Measurements from ENCODE around the gene CNPPD1. TPM values are rescaled to one million over a fixed set of nuclear protein-coding genes. Genes with fewer than 3 reads are reported as not detected.

Gene CNPPD1
- total RNA-seq, 1 experiment from 2014 or later, result 33.9 TPM

GRCh38 chr2:219167997-219168396 is 8.7 kb downstream of the CNPPD1 start:
- intact Hi-C loops (cut with micrococcal nuclease), result no loop called here
- no TSS peak for BruUV-seq (replicated peaks)
- ChIA-PET CTCF (interaction anchor here (9.3 kb wide), 1 partner anchor 9 kb away, joined by 82 read pairs; the partner anchor contains the start of gene NHEJ1), POLR2A (interaction anchor here (0.7 to 2.1 kb wide), 2 partner anchors 8 to 69 kb away, joined by 3 to 9 read pairs; partner anchors contain the start of gene CNPPD1)
- H3K9me3 Mint-ChIP-seq (ENCODE audit: unreplicated experiment), result no peaks in the 10 kb centered on the region
- H3K36me3 Mint-ChIP-seq (ENCODE audit: insufficient read depth, unreplicated experiment), result peaks cover 10% of the 10 kb centered on the region
- DNase-seq (ENCODE audit: unreplicated experiment), result no peak
- peaks cover 8% of the 10 kb centered on the region for H3K4me1 Mint-ChIP-seq (ENCODE audit: insufficient read depth, unreplicated experiment)
- no peak overlapping the region for H3K4me3 Mint-ChIP-seq (ENCODE audit: unreplicated experiment)
- no peak for TF ChIP-seq CTCF (IDR thresholded peaks at IDR 0.05; ENCODE audit: unreplicated experiment)
- H3K27ac Mint-ChIP-seq (ENCODE audit: low read depth, unreplicated experiment), result no peak overlapping the region
- no peaks in the 10 kb centered on the region for H3K27me3 Mint-ChIP-seq (ENCODE audit: insufficient read depth, unreplicated experiment)

GRCh38 chr2:219165058-219165911 is 11.4 kb downstream of the CNPPD1 start:
- peaks cover 8% of the 10 kb centered on the region for H3K4me1 Mint-ChIP-seq (ENCODE audit: insufficient read depth, unreplicated experiment)
- no TSS peak for BruUV-seq (replicated peaks)
- H3K9me3 Mint-ChIP-seq (ENCODE audit: unreplicated experiment), result no peaks in the 10 kb centered on the region
- no peak for DNase-seq (ENCODE audit: unreplicated experiment)
- TF ChIP-seq CTCF (IDR thresholded peaks at IDR 0.05; ENCODE audit: unreplicated experiment), result no peak
- H3K27ac Mint-ChIP-seq (ENCODE audit: low read depth, unreplicated experiment), result no peak overlapping the region
- ChIA-PET CTCF (interaction anchor here (0.6 to 1.7 kb wide), 7 partner anchors 9 to 186 kb away, joined by 3 to 9 read pairs (median 4); partner anchors contain the start of genes GLB1L and STK16), POLR2A (interaction anchor here (0.6 kb wide), 1 partner anchor 64 kb away, joined by 3 read pairs; no protein-coding TSS in a partner anchor)
- H3K27me3 Mint-ChIP-seq (ENCODE audit: insufficient read depth, unreplicated experiment), result no peaks in the 10 kb centered on the region
- H3K4me3 Mint-ChIP-seq (ENCODE audit: unreplicated experiment), result no peak overlapping the region
- no peaks in the 10 kb centered on the region for H3K36me3 Mint-ChIP-seq (ENCODE audit: insufficient read depth, unreplicated experiment)
- intact Hi-C loops (cut with micrococcal nuclease), result no loop called here

GRCh38 chr2:219163156-219163555 is 13.6 kb downstream of the CNPPD1 start:
- POLR2A ChIA-PET, result interaction anchor here (0.8 kb wide), 1 partner anchor 14 kb away, joined by 3 read pairs; the partner anchor contains the start of gene CNPPD1
- H3K27me3 Mint-ChIP-seq (ENCODE audit: insufficient read depth, unreplicated experiment), result no peaks in the 10 kb centered on the region
- peaks cover 14% of the 10 kb centered on the region for H3K4me1 Mint-ChIP-seq (ENCODE audit: insufficient read depth, unreplicated experiment)
- CTCF ChIA-PET, result interaction anchor here (1.0 to 1.3 kb wide), 3 partner anchors 12 to 222 kb away, joined by 3 to 4 read pairs (median 3); no protein-coding TSS in a partner anchor
- H3K36me3 Mint-ChIP-seq (ENCODE audit: insufficient read depth, unreplicated experiment), result peaks cover 2% of the 10 kb centered on the region
- intact Hi-C loops (cut with micrococcal nuclease), result no loop called here
- no peak for TF ChIP-seq CTCF (IDR thresholded peaks at IDR 0.05; ENCODE audit: unreplicated experiment)
- H3K4me3 Mint-ChIP-seq (ENCODE audit: unreplicated experiment), result no peak overlapping the region
- DNase-seq (ENCODE audit: unreplicated experiment), result no peak
- no TSS peak for BruUV-seq (replicated peaks)
- no peaks in the 10 kb centered on the region for H3K9me3 Mint-ChIP-seq (ENCODE audit: unreplicated experiment)
- H3K27ac Mint-ChIP-seq (ENCODE audit: low read depth, unreplicated experiment), result no peak overlapping the region

- peak overlapping the region; percentile 37 for H3K27ac Mint-ChIP-seq (ENCODE audit: low read depth, unreplicated experiment)
- CTCF ChIA-PET, result interaction anchor here (3.8 to 5.7 kb wide), 3 partner anchors 11 to 139 kb away, joined by 38 to 82 read pairs (median 38); partner anchors contain the start of genes CNPPD1 and SLC23A3
- no TSS peak for BruUV-seq (replicated peaks)
These were observed 15.6 kb downstream of the CNPPD1 start for GRCh38 chr2:219161097-219161496.

More at GRCh38 chr2:219161097-219161496, 15.6 kb downstream of the CNPPD1 start:
- H3K36me3 Mint-ChIP-seq (ENCODE audit: insufficient read depth, unreplicated experiment), result peaks cover 6% of the 10 kb centered on the region
- POLR2A ChIA-PET, result interaction anchor here (1.4 to 2.7 kb wide), 2 partner anchors 15 to 134 kb away, joined by 3 to 11 read pairs; partner anchors contain the start of gene CNPPD1
- no peaks in the 10 kb centered on the region for H3K9me3 Mint-ChIP-seq (ENCODE audit: unreplicated experiment)
- H3K27me3 Mint-ChIP-seq (ENCODE audit: insufficient read depth, unreplicated experiment), result no peaks in the 10 kb centered on the region
- no peak for DNase-seq (ENCODE audit: unreplicated experiment)
- TF ChIP-seq CTCF (IDR thresholded peaks at IDR 0.05; ENCODE audit: unreplicated experiment), result no peak
- intact Hi-C loops (cut with micrococcal nuclease), result no loop called here
- H3K4me3 Mint-ChIP-seq (ENCODE audit: unreplicated experiment), result peak overlapping the region; percentile 77
- peaks cover 14% of the 10 kb centered on the region for H3K4me1 Mint-ChIP-seq (ENCODE audit: insufficient read depth, unreplicated experiment)

All from MCF 10A (cell line).